Activated CD8-positive, alpha-beta T cell treated with anti-CD3 and anti-CD28 coated beads, Interleukin-2, amount 10 ng/mL, durations not matched to agents 7 days and 5 days (primary cell): ENCODE results near the gene MPPE1. TPM values are rescaled to one million over a fixed set of nuclear protein-coding genes. Genes with fewer than 3 reads are reported as not detected.
A peak's percentile ranks its signal among the peaks of the same experiment; 100 is the strongest.
"Not testable (repeated sequence)": the region's sequence is repeated elsewhere in the genome, so short reads cannot be mapped to it uniquely, and the experiment has no call there.

Experiments used
- ATAC-seq: fragments of 150-1000 bp; cut with Tn5 transposase; one replicate; pipeline ENCODE4 v1.10.0; 2021; ENCODE audit warnings: moderate library complexity
- CTCF ChIA-PET: fragments of 350-600 bp; sonication (Branson Sonifier 250); formaldehyde crosslinking; loops from one replicate; lab custom pipeline; 2021; ENCODE audit warnings: antibody characterized with exemption; lab: Charles Lee
- POLR2A ChIA-PET: fragments of 350-600 bp; sonication (Branson Sonifier 250); formaldehyde crosslinking; loops from one replicate; lab custom pipeline; 2021; ENCODE audit warnings: antibody characterized with exemption; lab: Charles Lee
- DNase-seq: peaks from one replicate; pipeline ENCODE4 v3.0.0-alpha.2; 2020
- H3K27ac Mint-ChIP-seq: one replicate; pipeline ENCODE4 v1.8.0; 2021; ENCODE audit warnings: mild to moderate bottlenecking, mixed read lengths
- H3K27me3 Mint-ChIP-seq: one replicate; pipeline ENCODE4 v1.8.0; 2021; ENCODE audit warnings: low read depth, mixed read lengths
- H3K36me3 Mint-ChIP-seq: one replicate; pipeline ENCODE4 v1.8.0; 2021; ENCODE audit warnings: low read depth, mixed read lengths
- H3K4me1 Mint-ChIP-seq: one replicate; pipeline ENCODE4 v1.8.0; 2021; ENCODE audit warnings: low read depth, mixed read lengths
- H3K4me3 Mint-ChIP-seq: one replicate; pipeline ENCODE4 v1.8.0; 2021; ENCODE audit warnings: mild to moderate bottlenecking, mixed read lengths
- H3K9me3 Mint-ChIP-seq: one replicate; pipeline ENCODE4 v1.8.0; 2022; ENCODE audit warnings: mixed read lengths; ENCODE audit not compliant: insufficient read depth
- total RNA-seq, 2 experiments: library from RNA; stranded (reverse); gene quantifications; one replicate each; pipeline ENCODE4 v1.2.3, GENCODE V29; 2021

The MPPE1 gene
- total RNA-seq, 2 experiments from 2014 or later: 40.0 to 41.6 TPM

- POLR2A ChIA-PET, H3K27ac Mint-ChIP-seq, CTCF ChIA-PET: not testable (repeated sequence)
These were observed 11.4 kb upstream of the MPPE1 start for GRCh38 chr18:11919522-11919921.

GRCh38 chr18:11916880-11917279 is 8.8 kb upstream of the MPPE1 start:
- H3K36me3 Mint-ChIP-seq, CTCF ChIA-PET, H3K27ac Mint-ChIP-seq, H3K4me3 Mint-ChIP-seq, ATAC-seq, DNase-seq, H3K9me3 Mint-ChIP-seq, H3K27me3 Mint-ChIP-seq, POLR2A ChIA-PET, H3K4me1 Mint-ChIP-seq: not testable (repeated sequence)

More at GRCh38 chr18:11919522-11919921, 11.4 kb upstream of the MPPE1 start:
- H3K27me3 Mint-ChIP-seq, H3K4me3 Mint-ChIP-seq, DNase-seq, H3K4me1 Mint-ChIP-seq, H3K9me3 Mint-ChIP-seq, H3K36me3 Mint-ChIP-seq, ATAC-seq: not testable (repeated sequence)

GRCh38 chr18:11909591-11910026 is 1.5 kb upstream of the MPPE1 start:
- ATAC-seq (no peak), DNase-seq (no peak)
- Mint-ChIP-seq H3K4me1 (peaks cover 26% of the 10 kb centered on the region), H3K36me3 (peaks cover 10% of the 10 kb centered on the region), H3K4me3 (peak overlapping the region; percentile 70), H3K9me3 (no peaks in the 10 kb centered on the region), H3K27ac (no peak overlapping the region), H3K27me3 (no peaks in the 10 kb centered on the region)
- POLR2A ChIA-PET: interaction anchor here (1.3 to 1.7 kb wide), 3 partner anchors 40 to 72 kb away, joined by 4 to 10 read pairs (median 6); partner anchors contain the start of gene IMPA2
- CTCF ChIA-PET: interaction anchor here (1.7 kb wide), 1 partner anchor 29 kb away, joined by 7 read pairs; no protein-coding TSS in a partner anchor

- POLR2A ChIA-PET: interaction anchor here (1.2 to 1.7 kb wide), 5 partner anchors 19 to 72 kb away, joined by 3 to 10 read pairs (median 6); partner anchors contain the start of gene IMPA2
- ATAC-seq: no peak
These were observed 941 bp upstream of the MPPE1 start for GRCh38 chr18:11909061-11909455.

GRCh38 chr18:11906926-11907874 is 917 bp downstream of the MPPE1 start:
- peaks cover 32% of the 10 kb centered on the region for H3K4me1 Mint-ChIP-seq
- DNase-seq (no peak), ATAC-seq (no peak)
- peak overlapping the region; percentile 94 for H3K4me3 Mint-ChIP-seq
- peaks cover 16% of the 10 kb centered on the region for H3K36me3 Mint-ChIP-seq
- ChIA-PET CTCF (no interaction called here), POLR2A (interaction anchor here (0.7 to 1.5 kb wide), 3 partner anchors 17 to 1381 kb away, joined by 3 to 4 read pairs (median 3); partner anchors contain the start of gene NAPG)
- H3K27me3 Mint-ChIP-seq: no peaks in the 10 kb centered on the region
- peak overlapping the region; percentile 93 for H3K27ac Mint-ChIP-seq
- no peaks in the 10 kb centered on the region for H3K9me3 Mint-ChIP-seq

More at GRCh38 chr18:11909061-11909455, 941 bp upstream of the MPPE1 start:
- CTCF ChIA-PET: interaction anchor here (1.7 kb wide), 1 partner anchor 29 kb away, joined by 7 read pairs; no protein-coding TSS in a partner anchor
- Mint-ChIP-seq H3K27ac (peak overlapping the region; percentile 75), H3K9me3 (no peaks in the 10 kb centered on the region), H3K27me3 (no peaks in the 10 kb centered on the region), H3K4me1 (peaks cover 26% of the 10 kb centered on the region), H3K36me3 (peaks cover 10% of the 10 kb centered on the region), H3K4me3 (peak overlapping the region; percentile 70)
- DNase-seq: no peak

DNA sequence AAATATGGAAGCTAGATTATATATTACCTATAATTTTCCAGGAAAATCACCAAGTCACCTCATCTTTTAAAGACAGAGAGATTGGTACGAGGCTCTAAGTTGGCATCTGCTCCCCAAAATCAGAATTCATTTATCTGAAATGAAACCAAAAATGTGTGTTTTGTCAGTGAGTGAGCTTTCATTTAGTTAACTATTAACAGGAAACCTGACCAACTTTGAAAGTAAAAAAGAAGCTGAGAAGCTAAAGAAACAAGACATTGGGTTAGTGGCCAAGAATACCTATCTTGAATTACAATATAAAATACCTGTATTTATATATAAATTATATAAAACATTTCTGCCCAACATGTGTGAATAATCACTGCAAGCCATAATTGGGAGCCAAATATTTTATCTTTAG is 1.9 kb downstream of the MPPE1 start:
- no peak for DNase-seq
- ChIA-PET CTCF (interaction anchor here (1.3 to 1.4 kb wide), 3 partner anchors 32 to 133 kb away, joined by 3 to 5 read pairs (median 5); no protein-coding TSS in a partner anchor), POLR2A (interaction anchor here (0.6 kb wide), 2 partner anchors 54 to 450 kb away, joined by 3 read pairs; no protein-coding TSS in a partner anchor)
- Mint-ChIP-seq H3K27me3 (no peaks in the 10 kb centered on the region), H3K36me3 (peaks cover 22% of the 10 kb centered on the region), H3K4me1 (peaks cover 32% of the 10 kb centered on the region), H3K27ac (peak overlapping the region; percentile 34), H3K4me3 (peak overlapping the region; percentile 34), H3K9me3 (no peaks in the 10 kb centered on the region)
- no peak for ATAC-seq

- POLR2A ChIA-PET: interaction anchor here (0.6 kb wide), 2 partner anchors 54 to 451 kb away, joined by 3 read pairs; no protein-coding TSS in a partner anchor
- Mint-ChIP-seq H3K36me3 (peaks cover 22% of the 10 kb centered on the region), H3K4me1 (peaks cover 32% of the 10 kb centered on the region), H3K4me3 (peak overlapping the region; percentile 18), H3K27me3 (no peaks in the 10 kb centered on the region), H3K27ac (peak overlapping the region; percentile 34), H3K9me3 (no peaks in the 10 kb centered on the region)
- ATAC-seq: no peak
- CTCF ChIA-PET: interaction anchor here (1.3 to 1.4 kb wide), 3 partner anchors 32 to 133 kb away, joined by 3 to 5 read pairs (median 5); no protein-coding TSS in a partner anchor
- no peak for DNase-seq
These were observed 2.5 kb downstream of the MPPE1 start for GRCh38 chr18:11905613-11906012.

GRCh38 chr18:11902522-11903292 is 5.4 kb downstream of the MPPE1 start:
- H3K36me3 Mint-ChIP-seq: peaks cover 29% of the 10 kb centered on the region
- no peak for DNase-seq
- no peak overlapping the region for H3K27ac Mint-ChIP-seq
- CTCF ChIA-PET: no interaction called here
- peaks cover 22% of the 10 kb centered on the region for H3K4me1 Mint-ChIP-seq
- no peak overlapping the region for H3K4me3 Mint-ChIP-seq
- H3K9me3 Mint-ChIP-seq: no peaks in the 10 kb centered on the region
- H3K27me3 Mint-ChIP-seq: no peaks in the 10 kb centered on the region
- POLR2A ChIA-PET: no interaction called here
- ATAC-seq: no peak

DNA sequence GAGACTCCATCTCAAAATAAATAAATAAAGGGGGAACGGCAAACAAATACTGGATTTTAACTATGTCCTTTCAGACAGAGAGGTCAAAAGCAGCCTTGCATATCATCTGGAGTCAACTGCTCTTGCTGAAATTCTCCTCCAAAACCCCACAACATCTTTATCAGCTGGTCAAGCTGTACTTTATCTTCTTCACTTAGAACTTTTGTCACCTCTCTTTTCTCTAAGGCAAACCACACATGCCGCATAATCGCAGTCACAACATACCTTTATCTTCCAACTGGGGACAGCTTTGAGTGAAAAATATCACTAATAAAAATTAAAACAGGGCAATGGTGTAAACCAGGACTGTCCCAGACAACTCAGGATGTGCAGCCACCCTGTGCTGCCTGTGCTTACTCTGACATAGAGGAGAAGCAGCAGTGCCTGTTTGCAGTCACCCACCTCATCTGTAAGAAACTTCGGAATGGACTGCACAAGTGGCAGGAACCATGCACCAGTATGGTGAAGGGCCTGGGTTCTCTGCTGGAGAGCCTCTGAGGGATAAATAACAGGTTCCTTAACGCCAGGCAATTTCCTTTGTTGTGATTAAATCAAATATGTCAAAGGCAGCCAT is 6.2 kb downstream of the MPPE1 start:
- Mint-ChIP-seq H3K4me1 (peaks cover 15% of the 10 kb centered on the region), H3K27me3 (no peaks in the 10 kb centered on the region), H3K27ac (peak overlapping the region; percentile 50), H3K4me3 (no peak overlapping the region), H3K36me3 (peaks cover 32% of the 10 kb centered on the region), H3K9me3 (no peaks in the 10 kb centered on the region)
- POLR2A ChIA-PET: no interaction called here
- CTCF ChIA-PET: no interaction called here
- ATAC-seq (no peak), DNase-seq (no peak)

DNA sequence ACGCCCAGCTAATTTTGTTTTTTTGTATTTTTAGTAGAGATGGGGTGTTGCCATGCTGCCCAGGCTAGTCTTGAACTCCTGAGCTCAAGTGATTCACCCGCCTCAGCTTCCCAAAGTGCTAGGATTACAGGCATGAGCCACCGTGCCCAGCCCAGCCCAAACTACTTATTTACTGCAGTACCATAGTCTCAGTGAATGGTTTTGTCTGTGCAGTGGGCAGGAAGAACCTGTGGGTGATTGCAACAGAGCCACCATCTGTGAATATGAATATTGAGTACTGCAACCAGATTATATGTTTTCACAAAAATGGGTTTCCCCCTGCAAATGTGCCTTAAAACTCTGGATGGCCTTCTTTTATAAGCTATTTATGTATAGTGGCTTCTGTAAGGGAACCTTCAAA is 9.1 kb downstream of the MPPE1 start:
- POLR2A ChIA-PET: no interaction called here
- ATAC-seq (no peak), DNase-seq (no peak)
- no peaks in the 10 kb centered on the region for H3K27me3 Mint-ChIP-seq
- no peaks in the 10 kb centered on the region for H3K9me3 Mint-ChIP-seq
- peaks cover 7% of the 10 kb centered on the region for H3K4me1 Mint-ChIP-seq
- CTCF ChIA-PET: interaction anchor here (1.0 kb wide), 1 partner anchor 96 kb away, joined by 3 read pairs; no protein-coding TSS in a partner anchor
- no peak overlapping the region for H3K27ac Mint-ChIP-seq
- peaks cover 39% of the 10 kb centered on the region for H3K36me3 Mint-ChIP-seq
- no peak overlapping the region for H3K4me3 Mint-ChIP-seq

- Mint-ChIP-seq H3K4me3 (no peak overlapping the region), H3K36me3 (peaks cover 41% of the 10 kb centered on the region), H3K4me1 (no peaks in the 10 kb centered on the region), H3K27ac (no peak overlapping the region), H3K9me3 (no peaks in the 10 kb centered on the region), H3K27me3 (no peaks in the 10 kb centered on the region)
- no peak for ATAC-seq
- no peak for DNase-seq
- ChIA-PET CTCF (no interaction called here), POLR2A (no interaction called here)
These were observed 10.3 kb downstream of the MPPE1 start for GRCh38 chr18:11897781-11898180.
